Gastrocnemius medialis (tissue), 4 donors: ENCODE results near the gene PRKD2.

Experiments
- POLR2A ChIP-seq, 2 donors: fragments of 450-650 bp; IDR thresholded peaks; one replicate each; pipeline ENCODE4 v1.6.1; 2017; ENCODE audit warnings: antibody characterized with exemption in 2 of 2, mild to moderate bottlenecking in 2 of 2, moderate library complexity in 2 of 2
- TF ChIP-seq, protein P1 (sequence below), 5 experiments: fragments of 450-650 bp in 3 of 5; fragments of 200-600 bp in 2 of 5; sonication (generic) in 2 of 5; IDR thresholded peaks in 4 of 5; conservative IDR thresholded peaks in 1 of 5; 1 replicate in 4 of 5; 2 replicates in 1 of 5; pipeline ENCODE4 v1.5.1; 2016 to 2019; ENCODE audit warnings: antibody characterized with exemption in 5 of 5, mild to moderate bottlenecking in 3 of 5, moderate library complexity in 3 of 5

DNA sequence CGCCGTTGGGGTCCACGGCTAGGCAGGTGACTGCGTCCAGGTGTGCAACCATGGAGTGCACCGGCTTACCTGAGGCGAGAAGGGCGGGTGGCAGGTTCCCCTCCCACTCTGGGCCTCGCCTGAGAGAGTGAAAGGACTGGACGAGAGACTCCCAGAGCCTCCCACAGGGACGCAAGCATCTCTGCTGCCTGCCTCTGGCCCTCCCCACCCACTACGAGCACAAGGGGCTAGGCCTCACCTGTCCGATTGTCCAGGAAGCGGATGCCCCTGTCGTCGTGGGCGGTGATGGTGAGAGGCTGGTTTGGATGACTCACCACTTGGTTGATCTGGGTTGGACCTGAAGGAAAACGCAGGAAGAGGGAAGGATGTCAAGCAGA lies 5.1 kb upstream of the PRKD2 start:
- TF ChIP-seq, protein P1, sequence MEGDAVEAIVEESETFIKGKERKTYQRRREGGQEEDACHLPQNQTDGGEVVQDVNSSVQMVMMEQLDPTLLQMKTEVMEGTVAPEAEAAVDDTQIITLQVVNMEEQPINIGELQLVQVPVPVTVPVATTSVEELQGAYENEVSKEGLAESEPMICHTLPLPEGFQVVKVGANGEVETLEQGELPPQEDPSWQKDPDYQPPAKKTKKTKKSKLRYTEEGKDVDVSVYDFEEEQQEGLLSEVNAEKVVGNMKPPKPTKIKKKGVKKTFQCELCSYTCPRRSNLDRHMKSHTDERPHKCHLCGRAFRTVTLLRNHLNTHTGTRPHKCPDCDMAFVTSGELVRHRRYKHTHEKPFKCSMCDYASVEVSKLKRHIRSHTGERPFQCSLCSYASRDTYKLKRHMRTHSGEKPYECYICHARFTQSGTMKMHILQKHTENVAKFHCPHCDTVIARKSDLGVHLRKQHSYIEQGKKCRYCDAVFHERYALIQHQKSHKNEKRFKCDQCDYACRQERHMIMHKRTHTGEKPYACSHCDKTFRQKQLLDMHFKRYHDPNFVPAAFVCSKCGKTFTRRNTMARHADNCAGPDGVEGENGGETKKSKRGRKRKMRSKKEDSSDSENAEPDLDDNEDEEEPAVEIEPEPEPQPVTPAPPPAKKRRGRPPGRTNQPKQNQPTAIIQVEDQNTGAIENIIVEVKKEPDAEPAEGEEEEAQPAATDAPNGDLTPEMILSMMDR (IDR thresholded peaks at IDR 0.05 in 4 of 5, conservative IDR thresholded peaks at IDR 0.05 in 1 of 5), result no peak
- no peak for TF ChIP-seq POLR2A (IDR thresholded peaks at IDR 0.05)
